K562 (cell line): ENCODE data around the gene AKT3. TPM values are rescaled to one million over a fixed set of nuclear protein-coding genes. Genes with fewer than 3 reads are reported as not detected.

Source experiments
- ATAC-seq: fragments of 200-7000 bp; cut with Tn5 transposase; 3 replicates; pipeline ENCODE4 v1.9.1; 2020; ENCODE audit warnings: moderate library complexity
- BruUV-seq: library from RNA; stranded (reverse); fragments of 400-500 nt; replicated peaks from 2 replicates; lab custom pipeline; 2021; lab: Mats Ljungman, UMichigan
- CTCF ChIA-PET: fragments of 300-600 bp; formaldehyde crosslinking; extraction: SDS; loops from one replicate; lab custom pipeline; 2021; ENCODE audit warnings: low intra/inter-chr PET ratio; lab: Yijun Ruan, JAX
- POLR2A ChIA-PET: fragments of 300-600, 350-650 bp; sonication (Branson Sonifier 250); formaldehyde crosslinking; extraction: SDS; loops from one replicate; lab custom pipeline; 2021; ENCODE audit warnings: antibody characterized with exemption, inconsistent platforms; lab: Yijun Ruan, JAX
- DNase-seq, 4 experiments: peaks; one replicate each; pipeline versions ENCODE4 v3.0.0 to v3.0.0-alpha.2; 2011 to 2018; ENCODE audit warnings: low spot score in 3 of 4, mixed read lengths in 3 of 4; ENCODE audit errors: extremely low read depth in 1 of 4
- FAIRE-seq: peaks from 2 replicates; lab custom pipeline; 2011; peaks lifted over from hg19 to GRCh38; lab: Jason Lieb, UNC
- H2AFZ ChIP-seq: 2 replicates; pipeline ENCODE4 v1.6.0; 2011; ENCODE audit warnings: low read depth, low read length, control low read depth, inconsistent platforms
- H3K27ac ChIP-seq: fragments of 200-600 bp; 3 replicates; pipeline ENCODE4 v1.8.0; 2011; ENCODE audit warnings: low read depth, mild to moderate bottlenecking, control low read depth, inconsistent platforms, low read length, moderate library complexity, mixed read lengths; ENCODE audit errors: extremely low read depth
- H3K27me3 ChIP-seq, 2 experiments: fragments of 300-600 bp in 1 of 2; 2 replicates in 1 of 2; 3 replicates in 1 of 2; pipeline versions ENCODE4 v1.6.0 to v1.8.0; 2011; ENCODE audit warnings: inconsistent platforms in 2 of 2, low read length in 2 of 2, mild to moderate bottlenecking in 1 of 2, mixed read lengths in 1 of 2, moderate library complexity in 1 of 2; ENCODE audit not compliant: control insufficient read depth in 2 of 2, insufficient read depth in 2 of 2
- H3K36me3 ChIP-seq: fragments of 300-600 bp; 3 replicates; pipeline ENCODE4 v1.8.0; 2011; ENCODE audit warnings: mild to moderate bottlenecking, low read length, inconsistent platforms; ENCODE audit not compliant: control insufficient read depth, insufficient read depth
- H3K4me1 ChIP-seq, 2 experiments: fragments of 200-600 bp in 1 of 2; replicated peaks in 1 of 2; 2 replicates in 1 of 2; 3 replicates in 1 of 2; pipeline versions ENCODE4 v1.5.1 to v1.8.0; 2011; ENCODE audit warnings: inconsistent platforms in 2 of 2, low read length in 2 of 2, mild to moderate bottlenecking in 1 of 2, mixed read lengths in 1 of 2, moderate library complexity in 1 of 2; ENCODE audit not compliant: control insufficient read depth in 2 of 2, insufficient read depth in 2 of 2
- H3K4me2 ChIP-seq: 2 replicates; pipeline ENCODE4 v1.6.1; 2011; ENCODE audit warnings: low read length, control low read depth, inconsistent platforms, mixed read lengths; ENCODE audit not compliant: insufficient read depth
- H3K4me3 ChIP-seq: fragments of 200-600 bp; sonication (generic), shearing (Covaris generic); 2 replicates; pipeline ENCODE4 v1.5.1; 2016; ENCODE audit warnings: control low read depth, inconsistent platforms
- H3K79me2 ChIP-seq: fragments of 200-600 bp; 3 replicates; pipeline ENCODE4 v1.8.0; 2011; ENCODE audit warnings: low read length, inconsistent platforms; ENCODE audit not compliant: control insufficient read depth, insufficient read depth
- H3K9ac ChIP-seq, 2 experiments: 2 replicates each; pipeline versions ENCODE4 v1.6.0 to v1.6.1; 2011; ENCODE audit warnings: low read depth in 2 of 2, low read length in 2 of 2, control low read depth in 1 of 2, inconsistent platforms in 1 of 2, mild to moderate bottlenecking in 1 of 2, mixed read lengths in 1 of 2; ENCODE audit not compliant: insufficient read depth in 1 of 2
- H3K9me1 ChIP-seq: one replicate; pipeline ENCODE4 v1.6.0; 2011; ENCODE audit warnings: inconsistent platforms, mild to moderate bottlenecking, low read length, moderate library complexity; ENCODE audit not compliant: control insufficient read depth, insufficient read depth
- H3K9me3 ChIP-seq: replicated peaks from 2 replicates; pipeline ENCODE4 v1.5.1; 2011; ENCODE audit warnings: low read depth, low read length, inconsistent platforms; ENCODE audit not compliant: control insufficient read depth, insufficient read depth
- H4K20me1 ChIP-seq: replicated peaks from 2 replicates; pipeline ENCODE4 v1.6.1; 2011; ENCODE audit warnings: low read length, inconsistent platforms, mixed read lengths; ENCODE audit not compliant: control insufficient read depth, insufficient read depth
- ESRRB ChIP-seq: fragments of 250-450 bp; sonication (Bioruptor Pico); IDR thresholded peaks from 2 replicates; pipeline ENCODE4 v1.5.0; 2020; ENCODE audit warnings: mild to moderate bottlenecking, moderate library complexity, borderline replicate concordance
- HMG20A ChIP-seq: fragments of 450-650 bp; formaldehyde crosslinking; conservative IDR thresholded peaks from 2 replicates; pipeline ENCODE4 v1.4.0; 2020; ENCODE audit warnings: mild to moderate bottlenecking, mixed read lengths
- NR3C1 ChIP-seq: sonication (generic); formaldehyde crosslinking; IDR thresholded peaks from 2 replicates; pipeline ENCODE4 v1.8.1; 2022; ENCODE audit warnings: missing genetic modification reagents
- WGBS: fragments of 100-300 bp; shearing (Covaris generic); methylation state at CpG from one replicate; pipeline ENCODE4 v1.1.6; 2016; ENCODE audit warnings: low coverage, mixed read lengths; ENCODE audit not compliant: insufficient coverage; ENCODE audit errors: missing lambda C conversion rate; 5-methylcytosine and 5-hydroxymethylcytosine counted together
- in situ Hi-C: fragments of 300-500 bp; cut with MboI; formaldehyde crosslinking; loops from 4 replicates; pipeline ENCODE4 v1.15.0; 2018; ENCODE audit warnings: inconsistent platforms, mixed read lengths
- intact Hi-C: fragments of 100-400 bp; cut with micrococcal nuclease; formaldehyde crosslinking; loops from 2 replicates; pipeline ENCODE4 v1.14.2; 2022
- polyA plus RNA-seq, 8 experiments: library from polyadenylated mRNA; depleted of rRNA in 4 of 8; stranded (reverse) in 5 of 8; unstranded in 3 of 8; fragments of >200 nt; fragmentation: Nextera tagmentation in 2 of 8; fragmentation: Illumina TruSeq in 1 of 8; extraction: Ambion mirVana in 2 of 8; extraction: Trizol in 1 of 8; gene quantifications; 2 replicates each; pipeline versions ENCODE4 v1.2.1 to v1.2.3, GENCODE V29; 2011 to 2014; ENCODE audit warnings: inconsistent platforms in 1 of 8, missing spikeins in 1 of 8
- total RNA-seq, 7 experiments: library from RNA; depleted of rRNA in 6 of 7; stranded (reverse); fragments of >200 nt in 6 of 7; fragmentation: Illumina TruSeq in 2 of 7; extraction: Trizol in 2 of 7; gene quantifications; 2 replicates each; pipeline versions ENCODE4 v1.2.1 to v1.2.3, GENCODE V29; 2011 to 2021; ENCODE audit warnings: low replicate concordance in 1 of 7
- TF ChIP-seq, protein P1 (sequence below): fragments of 450-650 bp; IDR thresholded peaks from 2 replicates; pipeline ENCODE4 v1.7.0; 2016; ENCODE audit warnings: borderline replicate concordance
- TF ChIP-seq, protein P2 (sequence below): fragments of 250-450 bp; sonication (Bioruptor Pico); IDR thresholded peaks from 2 replicates; pipeline ENCODE4 v1.8.0; 2022; ENCODE audit warnings: inconsistent platforms
- TF ChIP-seq, protein P3 (sequence below): fragments of 250-450 bp; sonication (Bioruptor Pico); IDR thresholded peaks from 2 replicates; pipeline ENCODE4 v1.8.0; 2021; ENCODE audit warnings: mild to moderate bottlenecking, moderate library complexity
- TF ChIP-seq, protein P4 (sequence below): fragments of 450-650 bp; formaldehyde crosslinking; IDR thresholded peaks from 2 replicates; pipeline ENCODE4 v1.4.0; 2020; ENCODE audit warnings: mild to moderate bottlenecking, mixed read lengths

The AKT3 gene
- total and polyA plus RNA-seq, 9 of the 15 experiments (the other 6 are each of a cell fraction or from before 2014, with no cell fraction given): 0.04 to 0.54 (median 0.18) TPM; not detected in 1

DNA sequence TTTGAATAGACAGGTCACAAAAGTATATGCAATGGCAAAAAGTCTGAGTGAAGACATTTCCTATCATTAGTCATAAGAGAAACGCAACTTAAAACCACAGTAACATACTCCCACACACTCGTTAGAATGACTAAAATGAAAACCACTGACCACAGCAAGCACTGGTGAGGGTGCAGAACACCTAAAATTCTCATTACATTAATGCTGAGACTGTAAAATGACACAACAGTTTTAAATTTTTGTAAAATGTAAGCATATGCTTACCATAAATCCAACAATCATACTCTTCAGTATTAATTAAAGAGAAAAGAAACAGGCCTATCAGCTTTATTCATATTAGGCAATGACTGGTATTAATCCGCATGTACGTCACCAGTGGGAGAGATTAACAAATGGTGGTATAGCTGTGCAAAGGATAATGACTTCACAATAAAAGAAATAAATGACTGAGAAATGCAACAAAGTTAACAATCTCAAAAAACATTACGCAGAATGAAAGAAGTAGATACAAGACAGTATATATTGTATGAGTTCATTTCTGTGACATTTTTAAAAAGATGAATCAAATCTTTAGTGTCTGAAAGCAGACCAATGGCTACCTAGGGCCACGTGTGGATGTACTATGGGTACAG lies 253.5 kb downstream of the AKT3 start (continued):
- no peak for TF ChIP-seq HMG20A (CRISPR knock-in tag)
- TF ChIP-seq, protein P1, sequence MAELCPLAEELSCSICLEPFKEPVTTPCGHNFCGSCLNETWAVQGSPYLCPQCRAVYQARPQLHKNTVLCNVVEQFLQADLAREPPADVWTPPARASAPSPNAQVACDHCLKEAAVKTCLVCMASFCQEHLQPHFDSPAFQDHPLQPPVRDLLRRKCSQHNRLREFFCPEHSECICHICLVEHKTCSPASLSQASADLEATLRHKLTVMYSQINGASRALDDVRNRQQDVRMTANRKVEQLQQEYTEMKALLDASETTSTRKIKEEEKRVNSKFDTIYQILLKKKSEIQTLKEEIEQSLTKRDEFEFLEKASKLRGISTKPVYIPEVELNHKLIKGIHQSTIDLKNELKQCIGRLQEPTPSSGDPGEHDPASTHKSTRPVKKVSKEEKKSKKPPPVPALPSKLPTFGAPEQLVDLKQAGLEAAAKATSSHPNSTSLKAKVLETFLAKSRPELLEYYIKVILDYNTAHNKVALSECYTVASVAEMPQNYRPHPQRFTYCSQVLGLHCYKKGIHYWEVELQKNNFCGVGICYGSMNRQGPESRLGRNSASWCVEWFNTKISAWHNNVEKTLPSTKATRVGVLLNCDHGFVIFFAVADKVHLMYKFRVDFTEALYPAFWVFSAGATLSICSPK: no peak
- TF ChIP-seq, protein P2, sequence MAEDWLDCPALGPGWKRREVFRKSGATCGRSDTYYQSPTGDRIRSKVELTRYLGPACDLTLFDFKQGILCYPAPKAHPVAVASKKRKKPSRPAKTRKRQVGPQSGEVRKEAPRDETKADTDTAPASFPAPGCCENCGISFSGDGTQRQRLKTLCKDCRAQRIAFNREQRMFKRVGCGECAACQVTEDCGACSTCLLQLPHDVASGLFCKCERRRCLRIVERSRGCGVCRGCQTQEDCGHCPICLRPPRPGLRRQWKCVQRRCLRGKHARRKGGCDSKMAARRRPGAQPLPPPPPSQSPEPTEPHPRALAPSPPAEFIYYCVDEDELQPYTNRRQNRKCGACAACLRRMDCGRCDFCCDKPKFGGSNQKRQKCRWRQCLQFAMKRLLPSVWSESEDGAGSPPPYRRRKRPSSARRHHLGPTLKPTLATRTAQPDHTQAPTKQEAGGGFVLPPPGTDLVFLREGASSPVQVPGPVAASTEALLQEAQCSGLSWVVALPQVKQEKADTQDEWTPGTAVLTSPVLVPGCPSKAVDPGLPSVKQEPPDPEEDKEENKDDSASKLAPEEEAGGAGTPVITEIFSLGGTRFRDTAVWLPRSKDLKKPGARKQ (CRISPR knock-in tag): no peak
- TF ChIP-seq ESRRB (CRISPR knock-in tag): no peak

DNA sequence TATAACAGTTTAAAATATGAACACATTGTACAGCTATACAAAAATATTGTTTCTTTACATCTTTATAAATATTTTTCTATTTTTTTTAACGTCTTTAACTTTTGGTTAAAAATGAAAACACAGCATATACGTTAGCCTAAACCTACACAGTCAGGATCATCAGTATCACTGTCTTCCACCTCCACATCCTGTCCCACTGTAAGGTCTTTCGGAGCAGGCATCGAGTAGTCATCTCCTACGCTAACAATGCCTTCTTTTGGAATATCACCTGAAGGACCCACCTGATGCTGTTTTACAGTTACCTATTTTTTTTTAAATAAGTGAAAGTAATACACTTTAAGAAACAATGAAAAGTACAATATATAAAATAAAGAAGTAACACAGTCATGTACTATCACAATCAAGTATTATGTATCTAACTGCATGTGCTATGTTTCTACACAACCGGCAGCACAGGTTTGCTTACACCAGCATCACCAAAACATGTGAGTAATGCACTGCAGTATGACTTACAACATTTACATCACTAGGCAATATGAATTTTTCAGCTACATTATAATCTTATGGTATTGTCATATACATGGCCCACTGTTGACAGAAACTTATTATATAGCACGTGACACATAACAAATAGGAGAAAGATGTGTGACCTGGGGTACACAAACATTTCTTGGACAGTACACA lies 254.4 kb downstream of the AKT3 start:
- Histone ChIP-seq H3K4me2 (no peak overlapping the region), H3K27ac (no peak overlapping the region), H3K79me2 (no peaks in the 10 kb centered on the region), H2AFZ (no peak overlapping the region), H3K36me3 (no peaks in the 10 kb centered on the region), H3K9me1 (no peaks in the 10 kb centered on the region), H3K4me1 (no peaks in the 10 kb centered on the region), H3K4me3 (no peak overlapping the region), H3K27me3 (no peaks in the 10 kb centered on the region), H3K9me3 (no peaks in the 10 kb centered on the region), H3K9ac (no peak overlapping the region), H4K20me1 (no peaks in the 10 kb centered on the region)
- intact Hi-C loops: no loop called here
- TF ChIP-seq, protein P3, sequence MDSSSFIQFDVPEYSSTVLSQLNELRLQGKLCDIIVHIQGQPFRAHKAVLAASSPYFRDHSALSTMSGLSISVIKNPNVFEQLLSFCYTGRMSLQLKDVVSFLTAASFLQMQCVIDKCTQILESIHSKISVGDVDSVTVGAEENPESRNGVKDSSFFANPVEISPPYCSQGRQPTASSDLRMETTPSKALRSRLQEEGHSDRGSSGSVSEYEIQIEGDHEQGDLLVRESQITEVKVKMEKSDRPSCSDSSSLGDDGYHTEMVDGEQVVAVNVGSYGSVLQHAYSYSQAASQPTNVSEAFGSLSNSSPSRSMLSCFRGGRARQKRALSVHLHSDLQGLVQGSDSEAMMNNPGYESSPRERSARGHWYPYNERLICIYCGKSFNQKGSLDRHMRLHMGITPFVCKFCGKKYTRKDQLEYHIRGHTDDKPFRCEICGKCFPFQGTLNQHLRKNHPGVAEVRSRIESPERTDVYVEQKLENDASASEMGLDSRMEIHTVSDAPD: no peak
- TF ChIP-seq, protein P4, sequence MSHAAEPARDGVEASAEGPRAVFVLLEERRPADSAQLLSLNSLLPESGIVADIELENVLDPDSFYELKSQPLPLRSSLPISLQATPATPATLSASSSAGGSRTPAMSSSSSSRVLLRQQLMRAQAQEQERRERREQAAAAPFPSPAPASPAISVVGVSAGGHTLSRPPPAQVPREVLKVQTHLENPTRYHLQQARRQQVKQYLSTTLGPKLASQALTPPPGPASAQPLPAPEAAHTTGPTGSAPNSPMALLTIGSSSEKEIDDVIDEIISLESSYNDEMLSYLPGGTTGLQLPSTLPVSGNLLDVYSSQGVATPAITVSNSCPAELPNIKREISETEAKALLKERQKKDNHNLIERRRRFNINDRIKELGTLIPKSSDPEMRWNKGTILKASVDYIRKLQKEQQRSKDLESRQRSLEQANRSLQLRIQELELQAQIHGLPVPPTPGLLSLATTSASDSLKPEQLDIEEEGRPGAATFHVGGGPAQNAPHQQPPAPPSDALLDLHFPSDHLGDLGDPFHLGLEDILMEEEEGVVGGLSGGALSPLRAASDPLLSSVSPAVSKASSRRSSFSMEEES (CRISPR knock-in tag): peak; percentile 59
- no peak for TF ChIP-seq NR3C1
- ATAC-seq (no peak), DNase-seq (no peak), FAIRE-seq (no peak)
- BruUV-seq: no TSS peak
- 0% methylated on average over 7 of the region's 7 CpGs for WGBS
- in situ Hi-C loops: no loop called here
- POLR2A ChIA-PET: no interaction called here
- CTCF ChIA-PET: no interaction called here
